H9 (cell line): ENCODE results near the gene LRMDA. TPM values are rescaled to one million over a fixed set of nuclear protein-coding genes. Genes with fewer than 3 reads are reported as not detected.

Experiments used
- DNase-seq: peaks from one replicate; pipeline ENCODE4 v3.0.0-alpha.2; 2017
- H2AFZ ChIP-seq: one replicate; pipeline ENCODE4 v1.6.1; 2013; ENCODE audit warnings: mild to moderate bottlenecking, low read length, control low read depth, moderate library complexity
- H2AK5ac ChIP-seq: 2 replicates; pipeline ENCODE4 v1.6.1; 2013; ENCODE audit warnings: low read length, control low read depth, mixed read lengths; ENCODE audit not compliant: insufficient read length
- H2BK120ac ChIP-seq: one replicate; pipeline ENCODE4 v1.6.1; 2013; ENCODE audit warnings: low read depth, mild to moderate bottlenecking, low read length, control low read depth, inconsistent platforms; ENCODE audit not compliant: poor library complexity, severe bottlenecking
- H2BK12ac ChIP-seq: 2 replicates; pipeline ENCODE4 v1.6.1; 2013; ENCODE audit warnings: low read length, control low read depth, mixed read lengths, low read depth; ENCODE audit not compliant: insufficient read length
- H2BK15ac ChIP-seq: 2 replicates; pipeline ENCODE4 v1.6.1; 2013; ENCODE audit warnings: low read depth, low read length, control low read depth
- H2BK20ac ChIP-seq: one replicate; pipeline ENCODE4 v1.6.1; 2013; ENCODE audit warnings: low read depth, mild to moderate bottlenecking, low read length, control low read depth, inconsistent platforms; ENCODE audit not compliant: poor library complexity, severe bottlenecking
- H2BK5ac ChIP-seq: 2 replicates; pipeline ENCODE4 v1.6.1; 2013; ENCODE audit warnings: low read length, control low read depth, mixed read lengths; ENCODE audit not compliant: insufficient read length
- H3K14ac ChIP-seq: 2 replicates; pipeline ENCODE4 v1.6.1; 2013; ENCODE audit warnings: low read length, control low read depth; ENCODE audit not compliant: insufficient read depth
- H3K18ac ChIP-seq: 2 replicates; pipeline ENCODE4 v1.6.1; 2013; ENCODE audit warnings: low read depth, mild to moderate bottlenecking, mixed read lengths, low read length, control low read depth; ENCODE audit not compliant: insufficient read length
- H3K23ac ChIP-seq: 2 replicates; pipeline ENCODE4 v1.6.1; 2013; ENCODE audit warnings: low read length, control low read depth, mixed read lengths, low read depth; ENCODE audit not compliant: insufficient read length
- H3K23me2 ChIP-seq: 2 replicates; pipeline ENCODE4 v1.6.1; 2013; ENCODE audit warnings: low read depth, mild to moderate bottlenecking, mixed read lengths, low read length, control low read depth; ENCODE audit not compliant: insufficient read length, poor library complexity, severe bottlenecking
- H3K27ac ChIP-seq: 2 replicates; pipeline ENCODE4 v1.5.1; 2013; ENCODE audit warnings: low read length, control low read depth, mixed read lengths, low read depth; ENCODE audit not compliant: insufficient read length
- H3K27me3 ChIP-seq: 2 replicates; pipeline ENCODE4 v1.6.1; 2013; ENCODE audit warnings: low read length, control low read depth, inconsistent platforms; ENCODE audit not compliant: insufficient read depth
- H3K4ac ChIP-seq: 2 replicates; pipeline ENCODE4 v1.6.1; 2013; ENCODE audit warnings: low read depth, mild to moderate bottlenecking, control low read depth, inconsistent platforms, low read length, moderate library complexity
- H3K4me1 ChIP-seq: 2 replicates; pipeline ENCODE4 v1.6.1; 2013; ENCODE audit warnings: low read length, control low read depth, inconsistent platforms; ENCODE audit not compliant: insufficient read depth
- H3K4me2 ChIP-seq: 2 replicates; pipeline ENCODE4 v1.6.1; 2013; ENCODE audit warnings: low read length, control low read depth, mixed read lengths; ENCODE audit not compliant: insufficient read length, insufficient read depth
- H3K56ac ChIP-seq: 2 replicates; pipeline ENCODE4 v1.6.1; 2013; ENCODE audit warnings: low read depth, mild to moderate bottlenecking, mixed read lengths, low read length, control low read depth; ENCODE audit not compliant: insufficient read length
- H3K79me1 ChIP-seq: 2 replicates; pipeline ENCODE4 v1.6.1; 2013; ENCODE audit warnings: low read depth, mild to moderate bottlenecking, moderate library complexity, low read length, control low read depth, inconsistent platforms; ENCODE audit not compliant: insufficient read depth, poor library complexity, severe bottlenecking
- H3K79me2 ChIP-seq: 2 replicates; pipeline ENCODE4 v1.6.1; 2013; ENCODE audit warnings: low read length, control low read depth, inconsistent platforms; ENCODE audit not compliant: insufficient read depth
- H3K9ac ChIP-seq: 2 replicates; pipeline ENCODE4 v1.6.1; 2013; ENCODE audit warnings: low read length, control low read depth, mixed read lengths; ENCODE audit not compliant: insufficient read length; ENCODE audit errors: extremely low read depth
- H3K9me3 ChIP-seq: one replicate; pipeline ENCODE4 v1.6.1; 2013; ENCODE audit warnings: low read depth, low read length, inconsistent platforms; ENCODE audit not compliant: control insufficient read depth
- H3T11ph ChIP-seq: one replicate; pipeline ENCODE4 v1.6.1; 2013; ENCODE audit warnings: mild to moderate bottlenecking, low read length, control low read depth, inconsistent platforms
- H4K20me1 ChIP-seq: one replicate; pipeline ENCODE4 v1.6.1; 2013; ENCODE audit not compliant: control insufficient read depth, insufficient read length, insufficient read depth
- H4K5ac ChIP-seq: 2 replicates; pipeline ENCODE4 v1.6.1; 2013; ENCODE audit warnings: low read depth, mild to moderate bottlenecking, mixed read lengths, low read length, control low read depth; ENCODE audit not compliant: insufficient read length
- H4K8ac ChIP-seq: replicated peaks from 2 replicates; pipeline ENCODE4 v1.6.1; 2013; ENCODE audit warnings: low read length, control low read depth, mixed read lengths, low read depth; ENCODE audit not compliant: insufficient read length
- H4K91ac ChIP-seq: 2 replicates; pipeline ENCODE4 v1.6.1; 2013; ENCODE audit warnings: low read depth, mild to moderate bottlenecking, moderate library complexity, mixed read lengths, low read length, control low read depth; ENCODE audit not compliant: insufficient read length
- H3K27ac Mint-ChIP-seq, 3 experiments: 2 replicates in 2 of 3; 3 replicates in 1 of 3; pipeline ENCODE4 v1.8.0; 2020 to 2021; ENCODE audit warnings: mixed read lengths in 3 of 3, mild to moderate bottlenecking in 1 of 3, moderate library complexity in 1 of 3
- H3K27me3 Mint-ChIP-seq: 2 replicates; pipeline ENCODE4 v1.8.0; 2021; ENCODE audit warnings: low read depth, mild to moderate bottlenecking, moderate library complexity, mixed read lengths
- H3K36me3 Mint-ChIP-seq, 3 experiments: 2 replicates in 2 of 3; 3 replicates in 1 of 3; pipeline ENCODE4 v1.8.0; 2020 to 2021; ENCODE audit warnings: low read depth in 3 of 3, mixed read lengths in 3 of 3; ENCODE audit not compliant: insufficient read depth in 1 of 3
- H3K4me1 Mint-ChIP-seq, 2 experiments: 2 replicates each; pipeline ENCODE4 v1.8.0; 2020; ENCODE audit warnings: mixed read lengths in 2 of 2
- H3K4me3 Mint-ChIP-seq, 2 experiments: 2 replicates in 1 of 2; 3 replicates in 1 of 2; pipeline ENCODE4 v1.8.0; 2020 to 2021; ENCODE audit warnings: mild to moderate bottlenecking in 2 of 2, mixed read lengths in 2 of 2, moderate library complexity in 1 of 2
- H3K9me3 Mint-ChIP-seq, 2 experiments: 2 replicates in 1 of 2; 3 replicates in 1 of 2; pipeline ENCODE4 v1.8.0; 2020; ENCODE audit warnings: mild to moderate bottlenecking in 2 of 2, mixed read lengths in 2 of 2, moderate library complexity in 1 of 2
- WGBS: extraction: QIAGEN DNeasy Blood & Tissue Kit; methylation state at CpG from one replicate; pipeline ENCODE4 v1.1.7; 2013; ENCODE audit warnings: missing lambda C conversion rate, low lambda C conversion rate, mixed read lengths; ENCODE audit not compliant: insufficient read length; ENCODE audit errors: extremely low coverage; 5-methylcytosine and 5-hydroxymethylcytosine counted together
- total RNA-seq: library from RNA; stranded (reverse); gene quantifications from 2 replicates; pipeline ENCODE4 v1.2.1, GENCODE V29; 2021
- TF ChIP-seq, protein P1 (sequence below): fragments of 200-600 bp; sonication (generic); conservative IDR thresholded peaks from 3 replicates; pipeline ENCODE4 v1.8.0; 2021; ENCODE audit warnings: antibody characterized with exemption, mild to moderate bottlenecking

The LRMDA gene
- total RNA-seq, 1 experiment from 2014 or later = 1.8 TPM

GRCh38 chr10:75862935-75863334 is 431.5 kb downstream of the LRMDA start:
- Histone ChIP-seq H2AK5ac (no peak overlapping the region), H2AFZ (no peak overlapping the region), H3K23me2 (no peaks in the 10 kb centered on the region), H3K9me3 (no peaks in the 10 kb centered on the region), H4K8ac (no peak overlapping the region), H4K91ac (no peak overlapping the region), H3K79me1 (no peaks in the 10 kb centered on the region), H2BK5ac (no peak overlapping the region), H3K27ac (no peak overlapping the region), H3K18ac (no peak overlapping the region), H3K23ac (no peak overlapping the region), H3K27me3 (no peaks in the 10 kb centered on the region), H3K4me1 (no peaks in the 10 kb centered on the region; the same call in none of the 2 replicates), H3K9ac (no peak overlapping the region), H2BK20ac (no peak overlapping the region), H2BK15ac (no peak overlapping the region), H3K4me2 (no peak overlapping the region), H3K56ac (no peak overlapping the region), H2BK12ac (no peak overlapping the region), H3K4ac (no peak overlapping the region), H2BK120ac (no peak overlapping the region), H3K79me2 (no peaks in the 10 kb centered on the region), H4K5ac (no peak overlapping the region), H3K14ac (no peak overlapping the region), H4K20me1 (no peaks in the 10 kb centered on the region), H3T11ph (no peak overlapping the region)
- TF ChIP-seq, protein P1, sequence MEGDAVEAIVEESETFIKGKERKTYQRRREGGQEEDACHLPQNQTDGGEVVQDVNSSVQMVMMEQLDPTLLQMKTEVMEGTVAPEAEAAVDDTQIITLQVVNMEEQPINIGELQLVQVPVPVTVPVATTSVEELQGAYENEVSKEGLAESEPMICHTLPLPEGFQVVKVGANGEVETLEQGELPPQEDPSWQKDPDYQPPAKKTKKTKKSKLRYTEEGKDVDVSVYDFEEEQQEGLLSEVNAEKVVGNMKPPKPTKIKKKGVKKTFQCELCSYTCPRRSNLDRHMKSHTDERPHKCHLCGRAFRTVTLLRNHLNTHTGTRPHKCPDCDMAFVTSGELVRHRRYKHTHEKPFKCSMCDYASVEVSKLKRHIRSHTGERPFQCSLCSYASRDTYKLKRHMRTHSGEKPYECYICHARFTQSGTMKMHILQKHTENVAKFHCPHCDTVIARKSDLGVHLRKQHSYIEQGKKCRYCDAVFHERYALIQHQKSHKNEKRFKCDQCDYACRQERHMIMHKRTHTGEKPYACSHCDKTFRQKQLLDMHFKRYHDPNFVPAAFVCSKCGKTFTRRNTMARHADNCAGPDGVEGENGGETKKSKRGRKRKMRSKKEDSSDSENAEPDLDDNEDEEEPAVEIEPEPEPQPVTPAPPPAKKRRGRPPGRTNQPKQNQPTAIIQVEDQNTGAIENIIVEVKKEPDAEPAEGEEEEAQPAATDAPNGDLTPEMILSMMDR = no peak
- no peak for DNase-seq
- no peak overlapping the region for H3K27ac Mint-ChIP-seq
- H3K27me3 Mint-ChIP-seq = no peaks in the 10 kb centered on the region
- no peaks in the 10 kb centered on the region for H3K9me3 Mint-ChIP-seq
- H3K4me1 Mint-ChIP-seq = peaks cover 12 to 15% of the 10 kb centered on the region in 2 experiments
- H3K36me3 Mint-ChIP-seq = no peaks in the 10 kb centered on the region
- no CpG with 5 or more reads among the region's 4 CpGs for WGBS
- H3K4me3 Mint-ChIP-seq = no peak overlapping the region
